GM23338 (cell line): Measurements from ENCODE around the gene PAX9. TPM values are rescaled to one million over a fixed set of nuclear protein-coding genes. Genes with fewer than 3 reads are reported as not detected.
A peak's percentile ranks its signal among the peaks of the same experiment; 100 is the strongest.

Source experiments
- ATAC-seq: fragments of 200-7000 bp; cut with Tn5 transposase; 3 replicates; pipeline ENCODE4 v1.9.1; 2020
- DNase-seq: peaks from one replicate; pipeline ENCODE4 v3.0.0-alpha.2; 2015; ENCODE audit warnings: low spot score
- H2AFZ ChIP-seq: fragments of 200-600 bp; sonication (generic); 2 replicates; pipeline ENCODE4 v1.8.0; 2016; ENCODE audit warnings: antibody characterized with exemption, mild to moderate bottlenecking, moderate library complexity
- H3F3A ChIP-seq: fragments of 200-600 bp; sonication (generic); replicated peaks from 2 replicates; pipeline ENCODE4 v1.8.0; 2017; ENCODE audit warnings: antibody characterized with exemption, mixed run types, low read depth
- H3K27ac ChIP-seq: fragments of 200-600 bp; sonication (generic); 2 replicates; pipeline ENCODE4 v1.6.1; 2016; ENCODE audit warnings: low read depth
- H3K27me3 ChIP-seq: fragments of 200-600 bp; sonication (generic); 2 replicates; pipeline ENCODE4 v1.8.0; 2016; ENCODE audit warnings: mild to moderate bottlenecking, mixed run types, moderate library complexity; ENCODE audit not compliant: insufficient read depth
- H3K36me3 ChIP-seq: fragments of 200-600 bp; sonication (generic); 2 replicates; pipeline ENCODE4 v1.8.0; 2016; ENCODE audit warnings: mild to moderate bottlenecking; ENCODE audit not compliant: insufficient read depth
- H3K4me1 ChIP-seq: fragments of 200-600 bp; sonication (generic); 2 replicates; pipeline ENCODE4 v1.8.0; 2016; ENCODE audit warnings: mild to moderate bottlenecking, moderate library complexity; ENCODE audit not compliant: insufficient read depth
- H3K4me2 ChIP-seq: fragments of 200-600 bp; sonication (generic); 2 replicates; pipeline ENCODE4 v1.7.1; 2017; ENCODE audit warnings: mixed run types
- H3K4me3 ChIP-seq: fragments of 200-600 bp; sonication (generic); 2 replicates; pipeline ENCODE4 v1.6.1; 2016; ENCODE audit warnings: mixed run types
- H3K79me2 ChIP-seq: fragments of 200-600 bp; sonication (generic); replicated peaks from 2 replicates; pipeline ENCODE4 v1.8.0; 2017; ENCODE audit warnings: mild to moderate bottlenecking; ENCODE audit not compliant: insufficient read depth
- H3K9me2 ChIP-seq: fragments of 200-600 bp; sonication (generic); 2 replicates; pipeline ENCODE4 v1.8.0; 2017; ENCODE audit not compliant: insufficient read depth
- H4K20me1 ChIP-seq: fragments of 200-600 bp; sonication (generic); replicated peaks from 2 replicates; pipeline ENCODE4 v1.8.0; 2017; ENCODE audit warnings: mild to moderate bottlenecking; ENCODE audit not compliant: insufficient read depth
- H3K27ac Mint-ChIP-seq: 2 replicates; pipeline ENCODE4 v1.8.0; 2020; ENCODE audit warnings: inconsistent platforms, mild to moderate bottlenecking, moderate library complexity, mixed read lengths
- H3K27me3 Mint-ChIP-seq: 3 replicates; pipeline ENCODE4 v1.8.0; 2022; ENCODE audit warnings: low read depth, mild to moderate bottlenecking, moderate library complexity, mixed read lengths, inconsistent platforms; ENCODE audit not compliant: insufficient read depth, poor library complexity
- H3K36me3 Mint-ChIP-seq: 3 replicates; pipeline ENCODE4 v1.8.0; 2021; ENCODE audit warnings: low read depth, mild to moderate bottlenecking, inconsistent platforms, moderate library complexity, mixed read lengths
- H3K4me1 Mint-ChIP-seq: 3 replicates; pipeline ENCODE4 v1.8.0; 2020; ENCODE audit warnings: mild to moderate bottlenecking, inconsistent platforms, mixed read lengths
- H3K4me3 Mint-ChIP-seq: 3 replicates; pipeline ENCODE4 v1.8.0; 2021; ENCODE audit warnings: moderate library complexity, mild to moderate bottlenecking, inconsistent platforms, mixed read lengths
- H3K9me3 Mint-ChIP-seq: 3 replicates; pipeline ENCODE4 v1.8.0; 2020; ENCODE audit warnings: moderate library complexity, mild to moderate bottlenecking, inconsistent platforms, mixed read lengths
- CREB1 ChIP-seq: fragments of 250-450 bp; sonication (Bioruptor Pico); IDR thresholded peaks from 2 replicates; pipeline ENCODE4 v1.5.0; 2020; ENCODE audit warnings: low read depth, mild to moderate bottlenecking, moderate library complexity
- EZH2 ChIP-seq: fragments of 200-600 bp; sonication (generic); IDR thresholded peaks from one replicate; pipeline ENCODE4 v1.8.0; 2017; ENCODE audit warnings: antibody characterized with exemption, mild to moderate bottlenecking, low read depth; ENCODE audit not compliant: unreplicated experiment
- EZH2phosphoT487 ChIP-seq: fragments of 200-600 bp; sonication (generic); IDR thresholded peaks from one replicate; pipeline ENCODE4 v1.8.1; 2018; ENCODE audit warnings: antibody characterized with exemption; ENCODE audit not compliant: unreplicated experiment
- JUNB ChIP-seq: IDR thresholded peaks from one replicate; pipeline ENCODE4 v1.6.1; 2016; ENCODE audit warnings: antibody characterized with exemption; ENCODE audit not compliant: unreplicated experiment
- ZNF114 ChIP-seq: fragments of 250-450 bp; sonication (Bioruptor Pico); IDR thresholded peaks from 2 replicates; pipeline ENCODE4 v1.5.0; 2020; ENCODE audit warnings: mild to moderate bottlenecking, moderate library complexity
- ZNF331 ChIP-seq: fragments of 250-450 bp; sonication (Bioruptor Pico); IDR thresholded peaks from 2 replicates; pipeline ENCODE4 v1.5.0; 2020; ENCODE audit warnings: low read depth, mild to moderate bottlenecking, moderate library complexity
- polyA plus RNA-seq: library from polyadenylated mRNA; unstranded; fragments of >200 nt; fragmentation: Nextera tagmentation; extraction: Ambion mirVana; gene quantifications from 2 replicates; pipeline ENCODE4 v1.2.1, GENCODE V29; 2016
- total RNA-seq: library from RNA; depleted of rRNA; stranded (reverse); fragments of >200 nt; shearing (Covaris generic); gene quantifications from 2 replicates; pipeline ENCODE4 v1.2.3, GENCODE V29; 2014
- TF ChIP-seq, protein P1 (sequence below): IDR thresholded peaks from 2 replicates; pipeline ENCODE4 v1.6.1; 2016; ENCODE audit warnings: antibody characterized with exemption
- TF ChIP-seq, protein P2 (sequence below), 2 experiments: fragments of 200-600 bp in 1 of 2; sonication (generic) in 1 of 2; conservative IDR thresholded peaks; 2 replicates each; pipeline versions ENCODE4 v1.5.1 to v1.6.1; 2016 to 2017; ENCODE audit warnings: antibody characterized with exemption in 2 of 2, low read depth in 2 of 2, mild to moderate bottlenecking in 2 of 2, moderate library complexity in 1 of 2
- TF ChIP-seq, protein P3 (sequence below): fragments of 250-450 bp; sonication (Bioruptor Pico); IDR thresholded peaks from 2 replicates; pipeline ENCODE4 v1.5.0; 2020; ENCODE audit warnings: mild to moderate bottlenecking, moderate library complexity

PAX9 gene
- total and polyA plus RNA-seq, 2 experiments from 2014 or later, result 0.74 TPM; not detected in 1

DNA sequence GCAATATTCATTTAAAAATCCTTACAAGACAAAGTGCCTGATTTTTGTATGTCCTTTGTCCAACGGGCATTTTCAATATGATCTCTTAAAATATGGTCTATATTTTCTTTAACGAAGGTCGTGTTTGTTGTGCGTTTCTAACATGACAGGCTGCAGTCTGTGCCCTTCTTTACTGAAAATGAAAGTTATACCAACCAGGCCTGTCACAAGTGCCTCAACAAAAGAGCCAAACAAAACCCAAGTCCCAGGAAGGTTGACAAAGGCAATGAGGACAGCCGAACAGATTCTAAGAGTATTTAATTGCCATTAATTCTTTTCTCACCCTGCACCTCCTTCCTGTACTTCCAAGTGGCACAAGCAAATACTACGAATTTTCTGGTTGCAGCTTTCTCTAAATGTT lies 13.9 kb downstream of the PAX9 start (continued):
- TF ChIP-seq ZNF331 (CRISPR knock-in tag) (no peak), CREB1 (no peak), EZH2 (no peak), JUNB (no peak), EZH2phosphoT487 (no peak)
- TF ChIP-seq, protein P1, sequence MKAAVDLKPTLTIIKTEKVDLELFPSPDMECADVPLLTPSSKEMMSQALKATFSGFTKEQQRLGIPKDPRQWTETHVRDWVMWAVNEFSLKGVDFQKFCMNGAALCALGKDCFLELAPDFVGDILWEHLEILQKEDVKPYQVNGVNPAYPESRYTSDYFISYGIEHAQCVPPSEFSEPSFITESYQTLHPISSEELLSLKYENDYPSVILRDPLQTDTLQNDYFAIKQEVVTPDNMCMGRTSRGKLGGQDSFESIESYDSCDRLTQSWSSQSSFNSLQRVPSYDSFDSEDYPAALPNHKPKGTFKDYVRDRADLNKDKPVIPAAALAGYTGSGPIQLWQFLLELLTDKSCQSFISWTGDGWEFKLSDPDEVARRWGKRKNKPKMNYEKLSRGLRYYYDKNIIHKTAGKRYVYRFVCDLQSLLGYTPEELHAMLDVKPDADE, result no peak
- TF ChIP-seq, protein P2, sequence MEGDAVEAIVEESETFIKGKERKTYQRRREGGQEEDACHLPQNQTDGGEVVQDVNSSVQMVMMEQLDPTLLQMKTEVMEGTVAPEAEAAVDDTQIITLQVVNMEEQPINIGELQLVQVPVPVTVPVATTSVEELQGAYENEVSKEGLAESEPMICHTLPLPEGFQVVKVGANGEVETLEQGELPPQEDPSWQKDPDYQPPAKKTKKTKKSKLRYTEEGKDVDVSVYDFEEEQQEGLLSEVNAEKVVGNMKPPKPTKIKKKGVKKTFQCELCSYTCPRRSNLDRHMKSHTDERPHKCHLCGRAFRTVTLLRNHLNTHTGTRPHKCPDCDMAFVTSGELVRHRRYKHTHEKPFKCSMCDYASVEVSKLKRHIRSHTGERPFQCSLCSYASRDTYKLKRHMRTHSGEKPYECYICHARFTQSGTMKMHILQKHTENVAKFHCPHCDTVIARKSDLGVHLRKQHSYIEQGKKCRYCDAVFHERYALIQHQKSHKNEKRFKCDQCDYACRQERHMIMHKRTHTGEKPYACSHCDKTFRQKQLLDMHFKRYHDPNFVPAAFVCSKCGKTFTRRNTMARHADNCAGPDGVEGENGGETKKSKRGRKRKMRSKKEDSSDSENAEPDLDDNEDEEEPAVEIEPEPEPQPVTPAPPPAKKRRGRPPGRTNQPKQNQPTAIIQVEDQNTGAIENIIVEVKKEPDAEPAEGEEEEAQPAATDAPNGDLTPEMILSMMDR (conservative IDR thresholded peaks at IDR 0.05; ENCODE audit: low read depth in 2 of 2), result no peak

DNA sequence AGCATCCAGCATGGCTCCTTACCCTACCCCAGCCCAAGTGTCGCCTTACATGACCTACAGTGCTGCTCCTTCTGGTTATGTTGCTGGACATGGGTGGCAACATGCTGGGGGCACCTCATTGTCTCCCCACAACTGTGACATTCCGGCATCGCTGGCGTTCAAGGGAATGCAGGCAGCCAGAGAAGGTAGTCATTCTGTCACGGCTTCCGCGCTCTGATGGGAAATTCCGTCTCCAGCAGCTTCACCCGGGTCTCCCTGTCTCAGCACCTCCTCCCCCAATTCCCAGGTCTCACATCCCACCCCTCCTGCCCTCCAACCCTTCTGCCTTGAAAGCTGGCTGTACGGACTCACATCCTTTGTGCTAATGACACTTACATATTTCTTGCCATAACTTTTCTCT lies 14.6 kb downstream of the PAX9 start:
- peaks cover 8% of the 10 kb centered on the region for H3K27me3 ChIP-seq
- H3K79me2 ChIP-seq, result no peaks in the 10 kb centered on the region
- no peak overlapping the region; the same call in 1 of the 2 replicates for H3K27ac Mint-ChIP-seq
- peaks cover 36% of the 10 kb centered on the region for H3K4me1 Mint-ChIP-seq
- peak overlapping the region; percentile 14 for H3K4me3 ChIP-seq
- H3K36me3 Mint-ChIP-seq, result no peaks in the 10 kb centered on the region
- peak; percentile 80 for DNase-seq
- TF ChIP-seq, protein P2 (conservative IDR thresholded peaks at IDR 0.05; ENCODE audit: low read depth in 2 of 2), result no peak
- no peak for TF ChIP-seq ZNF114 (CRISPR knock-in tag)
- TF ChIP-seq, protein P3, sequence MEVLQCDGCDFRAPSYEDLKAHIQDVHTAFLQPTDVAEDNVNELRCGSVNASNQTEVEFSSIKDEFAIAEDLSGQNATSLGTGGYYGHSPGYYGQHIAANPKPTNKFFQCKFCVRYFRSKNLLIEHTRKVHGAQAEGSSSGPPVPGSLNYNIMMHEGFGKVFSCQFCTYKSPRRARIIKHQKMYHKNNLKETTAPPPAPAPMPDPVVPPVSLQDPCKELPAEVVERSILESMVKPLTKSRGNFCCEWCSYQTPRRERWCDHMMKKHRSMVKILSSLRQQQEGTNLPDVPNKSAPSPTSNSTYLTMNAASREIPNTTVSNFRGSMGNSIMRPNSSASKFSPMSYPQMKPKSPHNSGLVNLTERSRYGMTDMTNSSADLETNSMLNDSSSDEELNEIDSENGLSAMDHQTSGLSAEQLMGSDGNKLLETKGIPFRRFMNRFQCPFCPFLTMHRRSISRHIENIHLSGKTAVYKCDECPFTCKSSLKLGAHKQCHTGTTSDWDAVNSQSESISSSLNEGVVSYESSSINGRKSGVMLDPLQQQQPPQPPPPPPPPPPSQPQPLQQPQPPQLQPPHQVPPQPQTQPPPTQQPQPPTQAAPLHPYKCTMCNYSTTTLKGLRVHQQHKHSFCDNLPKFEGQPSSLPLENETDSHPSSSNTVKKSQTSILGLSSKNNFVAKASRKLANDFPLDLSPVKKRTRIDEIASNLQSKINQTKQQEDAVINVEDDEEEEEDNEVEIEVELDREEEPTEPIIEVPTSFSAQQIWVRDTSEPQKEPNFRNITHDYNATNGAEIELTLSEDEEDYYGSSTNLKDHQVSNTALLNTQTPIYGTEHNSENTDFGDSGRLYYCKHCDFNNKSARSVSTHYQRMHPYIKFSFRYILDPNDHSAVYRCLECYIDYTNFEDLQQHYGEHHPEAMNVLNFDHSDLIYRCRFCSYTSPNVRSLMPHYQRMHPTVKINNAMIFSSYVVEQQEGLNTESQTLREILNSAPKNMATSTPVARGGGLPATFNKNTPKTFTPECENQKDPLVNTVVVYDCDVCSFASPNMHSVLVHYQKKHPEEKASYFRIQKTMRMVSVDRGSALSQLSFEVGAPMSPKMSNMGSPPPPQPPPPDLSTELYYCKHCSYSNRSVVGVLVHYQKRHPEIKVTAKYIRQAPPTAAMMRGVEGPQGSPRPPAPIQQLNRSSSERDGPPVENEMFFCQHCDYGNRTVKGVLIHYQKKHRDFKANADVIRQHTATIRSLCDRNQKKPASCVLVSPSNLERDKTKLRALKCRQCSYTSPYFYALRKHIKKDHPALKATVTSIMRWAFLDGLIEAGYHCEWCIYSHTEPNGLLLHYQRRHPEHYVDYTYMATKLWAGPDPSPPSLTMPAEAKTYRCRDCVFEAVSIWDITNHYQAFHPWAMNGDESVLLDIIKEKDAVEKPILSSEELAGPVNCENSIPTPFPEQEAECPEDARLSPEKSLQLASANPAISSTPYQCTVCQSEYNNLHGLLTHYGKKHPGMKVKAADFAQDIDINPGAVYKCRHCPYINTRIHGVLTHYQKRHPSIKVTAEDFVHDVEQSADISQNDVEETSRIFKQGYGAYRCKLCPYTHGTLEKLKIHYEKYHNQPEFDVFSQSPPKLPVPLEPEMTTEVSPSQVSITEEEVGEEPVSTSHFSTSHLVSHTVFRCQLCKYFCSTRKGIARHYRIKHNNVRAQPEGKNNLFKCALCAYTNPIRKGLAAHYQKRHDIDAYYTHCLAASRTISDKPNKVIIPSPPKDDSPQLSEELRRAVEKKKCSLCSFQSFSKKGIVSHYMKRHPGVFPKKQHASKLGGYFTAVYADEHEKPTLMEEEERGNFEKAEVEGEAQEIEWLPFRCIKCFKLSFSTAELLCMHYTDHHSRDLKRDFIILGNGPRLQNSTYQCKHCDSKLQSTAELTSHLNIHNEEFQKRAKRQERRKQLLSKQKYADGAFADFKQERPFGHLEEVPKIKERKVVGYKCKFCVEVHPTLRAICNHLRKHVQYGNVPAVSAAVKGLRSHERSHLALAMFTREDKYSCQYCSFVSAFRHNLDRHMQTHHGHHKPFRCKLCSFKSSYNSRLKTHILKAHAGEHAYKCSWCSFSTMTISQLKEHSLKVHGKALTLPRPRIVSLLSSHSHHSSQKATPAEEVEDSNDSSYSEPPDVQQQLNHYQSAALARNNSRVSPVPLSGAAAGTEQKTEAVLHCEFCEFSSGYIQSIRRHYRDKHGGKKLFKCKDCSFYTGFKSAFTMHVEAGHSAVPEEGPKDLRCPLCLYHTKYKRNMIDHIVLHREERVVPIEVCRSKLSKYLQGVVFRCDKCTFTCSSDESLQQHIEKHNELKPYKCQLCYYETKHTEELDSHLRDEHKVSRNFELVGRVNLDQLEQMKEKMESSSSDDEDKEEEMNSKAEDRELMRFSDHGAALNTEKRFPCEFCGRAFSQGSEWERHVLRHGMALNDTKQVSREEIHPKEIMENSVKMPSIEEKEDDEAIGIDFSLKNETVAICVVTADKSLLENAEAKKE, result no peak
- no peak overlapping the region for H3K27ac ChIP-seq
- H3K36me3 ChIP-seq, result no peaks in the 10 kb centered on the region
- no peak overlapping the region for H2AFZ ChIP-seq
- peak overlapping the region; percentile 53 for H3K4me2 ChIP-seq
- no peaks in the 10 kb centered on the region for H3K9me2 ChIP-seq
- no peaks in the 10 kb centered on the region for H3F3A ChIP-seq
- no peaks in the 10 kb centered on the region for H4K20me1 ChIP-seq
- peak; percentile 96 for ATAC-seq
- peak overlapping the region; percentile 59 for H3K4me3 Mint-ChIP-seq
- peaks cover 6% of the 10 kb centered on the region for H3K27me3 Mint-ChIP-seq
- peaks cover 37% of the 10 kb centered on the region for H3K4me1 ChIP-seq
- H3K9me3 Mint-ChIP-seq, result no peaks in the 10 kb centered on the region
